CD4-positive, alpha-beta T cell (primary cell): ENCODE measurements around the gene LRRC39. TPM values are rescaled to one million over a fixed set of nuclear protein-coding genes. Genes with fewer than 3 reads are reported as not detected.

Source experiments
- ATAC-seq: fragments of 200-7000 bp; cut with Tn5 transposase; one replicate; pipeline ENCODE4 v1.10.0; 2022; ENCODE audit warnings: mild to moderate bottlenecking; ENCODE audit not compliant: poor library complexity
- CTCF ChIA-PET: fragments of 350-600 bp; sonication (Branson Sonifier 250); formaldehyde crosslinking; loops from one replicate; lab custom pipeline; 2021; ENCODE audit warnings: antibody characterized with exemption, inconsistent platforms; lab: Charles Lee
- POLR2A ChIA-PET: fragments of 350-600 bp; sonication (Branson Sonifier 250); formaldehyde crosslinking; loops from one replicate; lab custom pipeline; 2021; ENCODE audit warnings: antibody characterized with exemption, inconsistent platforms; lab: Charles Lee
- DNase-seq, 14 experiments: peaks; one replicate each; pipeline ENCODE4 v3.0.0-alpha.2; 2013 to 2020; ENCODE audit warnings: mixed read lengths in 2 of 14
- H3K27ac ChIP-seq, 2 donors: one replicate each; pipeline versions ENCODE4 v1.5.1 to v1.7.0; 2013; ENCODE audit warnings: low read length in 2 of 2, low read depth in 1 of 2, mild to moderate bottlenecking in 1 of 2
- H3K27me3 ChIP-seq, 2 experiments: 1 replicate in 1 of 2; 2 replicates in 1 of 2; pipeline versions ENCODE4 v1.6.1 to v1.7.0; 2013; ENCODE audit warnings: low read length in 2 of 2, control low read depth in 1 of 2, mild to moderate bottlenecking in 1 of 2, moderate library complexity in 1 of 2; ENCODE audit not compliant: insufficient read depth in 2 of 2, control insufficient read depth in 1 of 2
- H3K36me3 ChIP-seq: one replicate; pipeline ENCODE4 v1.6.1; 2013; ENCODE audit warnings: low read length, control low read depth; ENCODE audit not compliant: insufficient read depth
- H3K4me1 ChIP-seq: one replicate; pipeline ENCODE4 v1.6.1; 2013; ENCODE audit warnings: low read length, control low read depth; ENCODE audit not compliant: insufficient read depth
- H3K4me3 ChIP-seq: one replicate; pipeline ENCODE4 v1.5.1; 2013; ENCODE audit warnings: mild to moderate bottlenecking, low read length, moderate library complexity
- H3K9me3 ChIP-seq, 2 experiments: 1 replicate in 1 of 2; 2 replicates in 1 of 2; pipeline versions ENCODE4 v1.6.1 to v1.7.0; 2013; ENCODE audit warnings: low read length in 2 of 2, mild to moderate bottlenecking in 2 of 2, control low read depth in 1 of 2, moderate library complexity in 1 of 2; ENCODE audit not compliant: control insufficient read depth in 1 of 2, insufficient read depth in 1 of 2
- H3K27ac Mint-ChIP-seq: one replicate; pipeline ENCODE4 v1.8.0; 2020; ENCODE audit warnings: mixed read lengths
- H3K27me3 Mint-ChIP-seq: one replicate; pipeline ENCODE4 v1.8.0; 2021; ENCODE audit warnings: mixed read lengths
- H3K36me3 Mint-ChIP-seq: one replicate; pipeline ENCODE4 v1.8.0; 2021; ENCODE audit warnings: low read depth, mixed read lengths
- H3K4me1 Mint-ChIP-seq: one replicate; pipeline ENCODE4 v1.8.0; 2021; ENCODE audit warnings: low read depth, mixed read lengths
- H3K4me3 Mint-ChIP-seq: one replicate; pipeline ENCODE4 v1.8.0; 2020; ENCODE audit warnings: mild to moderate bottlenecking, mixed read lengths
- H3K9me3 Mint-ChIP-seq: one replicate; pipeline ENCODE4 v1.8.0; 2020; ENCODE audit warnings: mixed read lengths
- intact Hi-C, 2 experiments: fragments of 100-400 bp; cut with DNase I in 1 of 2; cut with micrococcal nuclease in 1 of 2; formaldehyde crosslinking; loops; one replicate each; pipeline versions ENCODE4 v1.15.1 to v1.9.0; 2023 to 2025; cut with DNase I, micrococcal nuclease
- total RNA-seq, 174 experiments: library from RNA in 2 of 174; stranded (reverse) in 2 of 174; gene quantifications; one replicate each; pipeline ENCODE4 v1.2.3 and lab custom pipeline; 2021 to 2026
- TF ChIP-seq, protein P1 (sequence below): fragments of 200-600 bp; IDR thresholded peaks from one replicate; pipeline ENCODE4 v1.8.0; 2022; ENCODE audit warnings: antibody characterized with exemption, mild to moderate bottlenecking

Gene LRRC39
- total RNA-seq, 2 experiments from 2014 or later, result 1.3 to 1.4 TPM

DNA sequence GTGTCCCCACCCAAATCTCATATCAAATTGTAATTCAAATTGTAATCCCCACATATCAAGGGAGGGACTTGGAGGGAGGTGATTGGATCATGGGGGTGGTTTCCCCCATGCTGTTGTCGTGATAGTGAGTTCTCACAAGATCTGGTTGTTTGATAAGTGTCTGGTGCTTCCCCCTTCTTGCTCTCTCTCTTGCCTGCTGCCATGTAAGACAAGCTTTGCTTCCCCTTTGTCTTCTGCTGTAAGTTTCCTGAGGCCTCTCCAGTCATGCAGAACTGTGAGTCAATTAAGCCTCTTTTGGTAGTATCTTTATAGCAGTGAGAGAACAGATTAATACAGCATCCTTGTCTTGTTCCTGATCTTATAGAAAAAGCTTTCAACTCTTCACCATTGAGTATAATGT lies 6.5 kb upstream of the LRRC39 start:
- intact Hi-C loops, result no loop called here
- ATAC-seq (no peak), DNase-seq (no peak)
- no peaks in the 10 kb centered on the region for H3K27me3 Mint-ChIP-seq
- CTCF ChIA-PET, result interaction anchor here (0.7 kb wide), 1 partner anchor 102 kb away, joined by 3 read pairs; no protein-coding TSS in a partner anchor
- H3K4me3 Mint-ChIP-seq, result no peak overlapping the region
- POLR2A ChIA-PET, result no interaction called here
- no peak overlapping the region for H3K27ac Mint-ChIP-seq
- no peaks in the 10 kb centered on the region for H3K27me3 ChIP-seq
- H3K36me3 ChIP-seq, result peaks cover 4% of the 10 kb centered on the region
- peaks cover 0 to 4% of the 10 kb centered on the region in 2 experiments for H3K9me3 ChIP-seq
- H3K9me3 Mint-ChIP-seq, result no peaks in the 10 kb centered on the region
- no peaks in the 10 kb centered on the region for H3K4me1 ChIP-seq
- no peak overlapping the region for H3K4me3 ChIP-seq
- no peaks in the 10 kb centered on the region for H3K4me1 Mint-ChIP-seq
- no peak overlapping the region for H3K27ac ChIP-seq
- H3K36me3 Mint-ChIP-seq, result no peaks in the 10 kb centered on the region
- TF ChIP-seq, protein P1, sequence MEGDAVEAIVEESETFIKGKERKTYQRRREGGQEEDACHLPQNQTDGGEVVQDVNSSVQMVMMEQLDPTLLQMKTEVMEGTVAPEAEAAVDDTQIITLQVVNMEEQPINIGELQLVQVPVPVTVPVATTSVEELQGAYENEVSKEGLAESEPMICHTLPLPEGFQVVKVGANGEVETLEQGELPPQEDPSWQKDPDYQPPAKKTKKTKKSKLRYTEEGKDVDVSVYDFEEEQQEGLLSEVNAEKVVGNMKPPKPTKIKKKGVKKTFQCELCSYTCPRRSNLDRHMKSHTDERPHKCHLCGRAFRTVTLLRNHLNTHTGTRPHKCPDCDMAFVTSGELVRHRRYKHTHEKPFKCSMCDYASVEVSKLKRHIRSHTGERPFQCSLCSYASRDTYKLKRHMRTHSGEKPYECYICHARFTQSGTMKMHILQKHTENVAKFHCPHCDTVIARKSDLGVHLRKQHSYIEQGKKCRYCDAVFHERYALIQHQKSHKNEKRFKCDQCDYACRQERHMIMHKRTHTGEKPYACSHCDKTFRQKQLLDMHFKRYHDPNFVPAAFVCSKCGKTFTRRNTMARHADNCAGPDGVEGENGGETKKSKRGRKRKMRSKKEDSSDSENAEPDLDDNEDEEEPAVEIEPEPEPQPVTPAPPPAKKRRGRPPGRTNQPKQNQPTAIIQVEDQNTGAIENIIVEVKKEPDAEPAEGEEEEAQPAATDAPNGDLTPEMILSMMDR, result no peak

DNA sequence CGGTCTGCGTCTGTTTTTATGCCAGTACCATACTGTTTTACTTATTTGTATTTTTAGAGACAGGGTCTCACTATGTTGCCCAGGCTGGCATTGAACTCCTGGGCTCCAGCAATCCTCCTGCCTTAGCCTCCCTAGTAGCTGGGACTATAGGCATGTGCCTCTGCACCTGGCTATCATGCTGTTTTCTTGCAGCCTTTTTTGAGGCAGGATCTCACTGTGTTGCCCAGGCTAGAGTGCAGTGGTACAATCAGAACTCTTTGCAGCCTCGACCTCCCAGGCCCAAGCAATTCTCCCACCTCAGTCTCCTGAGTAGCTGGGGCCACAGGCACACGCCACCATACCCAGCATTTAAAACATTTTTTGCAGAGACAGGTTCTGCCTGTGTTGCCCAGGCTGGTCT lies 5.3 kb upstream of the LRRC39 start:
- intact Hi-C loops, result no loop called here
- H3K4me1 Mint-ChIP-seq, result no peaks in the 10 kb centered on the region
- CTCF ChIA-PET, result interaction anchor here (0.6 kb wide), 1 partner anchor 43 kb away, joined by 3 read pairs; no protein-coding TSS in a partner anchor

DNA sequence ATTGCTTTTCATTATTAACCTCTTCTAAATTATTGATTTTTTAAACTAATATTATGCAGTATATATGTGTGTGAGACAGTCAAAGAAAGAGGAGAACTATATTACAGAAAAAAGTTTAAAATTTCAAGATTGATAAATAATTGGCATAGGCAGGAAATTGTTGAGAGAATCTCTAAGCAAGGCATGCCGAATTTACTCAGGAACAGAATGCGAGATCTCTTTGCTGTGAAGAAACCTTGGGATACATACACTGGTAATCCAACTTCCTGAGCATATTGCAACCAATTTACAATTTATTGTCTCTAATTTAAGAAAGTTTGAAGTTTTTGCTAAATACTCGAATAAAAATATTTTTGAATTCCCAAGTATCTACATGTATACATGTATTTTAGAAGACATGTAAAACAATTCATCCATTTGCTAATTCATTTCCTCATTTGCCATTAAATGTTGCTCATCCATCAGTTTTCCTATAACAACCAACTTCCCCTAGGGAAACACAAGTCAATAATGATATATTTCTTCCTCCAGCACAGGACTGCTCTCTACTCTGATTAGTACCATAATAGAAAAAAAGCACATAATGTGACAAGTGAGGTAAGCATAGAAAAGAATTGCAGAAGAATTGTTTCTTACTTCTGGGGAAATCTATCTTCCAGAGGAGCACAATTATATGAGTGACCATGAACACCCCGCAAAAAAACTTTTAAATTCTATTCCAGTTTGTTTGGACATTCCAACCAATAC lies 588 bp downstream of the LRRC39 start:
- H3K27ac ChIP-seq, result no peak overlapping the region
- no peaks in the 10 kb centered on the region for H3K36me3 ChIP-seq
- H3K27me3 ChIP-seq, result no peaks in the 10 kb centered on the region
- DNase-seq (no peak), ATAC-seq (no peak)
- ChIA-PET POLR2A (no interaction called here), CTCF (no interaction called here)
- no peak overlapping the region for H3K27ac Mint-ChIP-seq
- H3K4me1 Mint-ChIP-seq, result no peaks in the 10 kb centered on the region
- intact Hi-C loops, result no loop called here
- no peak overlapping the region for H3K4me3 Mint-ChIP-seq
- TF ChIP-seq, protein P1, result no peak
- H3K9me3 ChIP-seq, result peaks cover 0 to 4% of the 10 kb centered on the region in 2 experiments
- no peaks in the 10 kb centered on the region for H3K4me1 ChIP-seq
- no peaks in the 10 kb centered on the region for H3K27me3 Mint-ChIP-seq
- no peak overlapping the region for H3K4me3 ChIP-seq
- no peaks in the 10 kb centered on the region for H3K36me3 Mint-ChIP-seq
- no peaks in the 10 kb centered on the region for H3K9me3 Mint-ChIP-seq

More for the DNA sequence above, 5.3 kb upstream of the LRRC39 start:
- H3K4me3 ChIP-seq, result no peak overlapping the region
- H3K36me3 ChIP-seq, result no peaks in the 10 kb centered on the region
- Mint-ChIP-seq H3K36me3 (no peaks in the 10 kb centered on the region), H3K4me3 (no peak overlapping the region), H3K9me3 (no peaks in the 10 kb centered on the region), H3K27ac (no peak overlapping the region), H3K27me3 (no peaks in the 10 kb centered on the region)
- no peak overlapping the region for H3K27ac ChIP-seq
- no peak for ATAC-seq
- TF ChIP-seq, protein P1, result no peak
- H3K27me3 ChIP-seq, result no peaks in the 10 kb centered on the region
- no peak for DNase-seq
- no peaks in the 10 kb centered on the region for H3K4me1 ChIP-seq
- H3K9me3 ChIP-seq, result peaks cover 0 to 4% of the 10 kb centered on the region in 2 experiments
- POLR2A ChIA-PET, result no interaction called here
